ENCODE data around the gene ZNF813.

GRCh38 chr19:53463263-53463662 is 4.3 kb upstream of the ZNF813 start:
- no peak for TF ChIP-seq CTCF (IDR thresholded peaks at IDR 0.05; ENCODE audit: insufficient read depth, low read length, poor library complexity, severe bottlenecking)
- TF ChIP-seq EZH2phosphoT487 (conservative IDR thresholded peaks at IDR 0.05; ENCODE audit: low read length) = no peak
